ENCODE measurements around the gene PRPF40B.
"Not testable (repeated sequence)": the region's sequence is repeated elsewhere in the genome, so short reads cannot be mapped to it uniquely, and the experiment has no call there.

The PRPF40B gene

DNA sequence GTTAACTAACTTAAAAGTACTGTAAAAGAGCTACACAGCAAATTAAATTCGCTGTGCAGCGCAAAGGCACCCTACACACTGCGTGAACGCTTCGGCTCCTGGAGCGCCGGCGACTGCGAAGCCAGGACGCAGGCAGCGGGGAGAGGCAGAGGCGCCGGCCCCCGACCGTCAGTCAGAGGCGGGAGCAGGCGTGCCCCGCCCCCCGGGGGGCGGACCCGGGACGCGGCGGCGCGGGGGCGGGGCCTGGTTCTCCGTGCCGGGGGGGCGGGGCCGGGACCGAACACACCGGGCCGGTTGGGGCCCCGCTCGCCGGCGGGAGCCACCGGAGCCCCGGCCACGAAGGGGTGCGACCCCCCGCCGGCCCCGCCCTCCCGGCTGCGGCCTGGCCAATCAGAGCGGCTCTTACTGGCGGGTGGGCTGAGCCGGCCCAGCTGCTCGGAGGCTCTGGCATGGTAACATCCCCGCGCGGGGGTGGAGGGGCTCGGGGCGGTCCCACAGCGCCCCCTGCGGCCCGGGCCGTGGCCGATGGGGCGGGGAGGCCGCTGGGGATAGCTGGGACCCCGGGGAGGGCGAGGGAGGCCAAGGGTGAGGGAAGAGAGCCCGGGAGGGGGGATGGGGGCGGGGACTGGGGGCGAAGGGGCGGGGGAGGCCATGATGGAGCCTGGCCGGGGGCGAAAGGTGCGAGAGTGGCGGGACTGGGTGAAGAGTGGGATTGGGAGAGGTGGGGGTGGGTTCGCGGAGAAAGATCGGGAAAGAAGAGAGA is at the start of gene PRPF40B:
PRPF40B (plus strand) TSS at position 420 of the 763 bp plus-strand sequence; CDS start at position 450, 30 bp downstream.
- DNase-seq = peak; percentile 73

GRCh38 chr12:49577589-49578315 is 45.6 kb upstream of the PRPF40B start:
- no peak for DNase-seq

GRCh38 chr12:49578471-49579112 is 44.8 kb upstream of the PRPF40B start:
- DNase-seq = no peak

DNA sequence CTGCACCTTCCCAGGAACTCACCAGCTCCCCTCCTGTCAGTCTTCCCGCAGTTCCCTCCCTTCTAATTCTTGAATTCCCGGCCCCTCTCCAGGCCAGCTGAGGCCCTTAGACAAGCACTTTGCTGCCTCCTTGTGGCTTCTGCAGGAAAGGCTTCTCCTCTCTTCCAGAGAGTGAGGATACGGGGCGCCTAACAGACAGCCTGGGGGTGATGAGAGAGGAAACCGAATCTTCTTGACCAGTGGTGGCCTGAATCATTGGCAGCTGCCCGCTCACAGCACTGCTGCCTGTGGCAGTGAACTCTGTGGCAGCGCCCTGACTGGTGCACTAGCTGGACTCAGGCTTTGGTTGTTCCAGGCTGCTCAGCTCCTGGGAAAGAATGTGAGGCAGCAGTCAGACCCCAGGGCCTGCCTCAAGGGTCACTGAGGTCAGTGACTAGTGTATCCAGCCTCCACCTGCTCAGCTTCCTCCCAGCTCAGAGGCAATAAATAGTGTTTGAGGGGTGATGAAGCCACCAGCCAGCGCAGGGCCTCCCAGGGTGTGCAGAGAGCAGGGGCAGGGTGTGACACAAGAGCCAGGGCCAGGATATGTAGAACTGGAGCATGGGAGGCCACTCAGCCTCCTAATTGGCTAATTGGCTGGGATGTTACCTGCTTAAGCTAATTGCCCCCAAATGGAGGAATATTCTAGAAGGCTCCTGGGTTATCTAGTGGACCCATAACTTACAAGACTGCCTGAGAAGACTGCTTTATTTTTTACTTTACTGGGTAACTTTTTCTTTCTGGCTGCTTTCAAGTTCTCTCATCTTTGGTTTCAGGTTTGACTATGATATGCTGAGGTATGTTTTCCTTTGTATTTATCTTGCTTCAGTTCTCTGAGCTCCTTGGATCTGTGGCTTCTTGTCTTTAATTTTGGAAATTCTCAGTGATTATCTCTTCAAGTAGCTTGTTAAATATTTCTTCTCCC is 42.5 kb upstream of the PRPF40B start:
- peak; percentile 37 for DNase-seq

GRCh38 chr12:49582201-49582600 is 41.2 kb upstream of the PRPF40B start:
- no peak for DNase-seq

GRCh38 chr12:49582850-49583249 is 40.5 kb upstream of the PRPF40B start:
- DNase-seq = no peak

- DNase-seq = no peak
These were observed 39.8 kb upstream of the PRPF40B start for GRCh38 chr12:49583366-49584094.

- DNase-seq = no peak
These were observed 38.8 kb upstream of the PRPF40B start for GRCh38 chr12:49584591-49584990.

GRCh38 chr12:49585477-49586459 is 37.6 kb upstream of the PRPF40B start:
- no peak for DNase-seq

- DNase-seq = no peak
These were observed 36.0 kb upstream of the PRPF40B start for GRCh38 chr12:49587174-49587908.

DNA sequence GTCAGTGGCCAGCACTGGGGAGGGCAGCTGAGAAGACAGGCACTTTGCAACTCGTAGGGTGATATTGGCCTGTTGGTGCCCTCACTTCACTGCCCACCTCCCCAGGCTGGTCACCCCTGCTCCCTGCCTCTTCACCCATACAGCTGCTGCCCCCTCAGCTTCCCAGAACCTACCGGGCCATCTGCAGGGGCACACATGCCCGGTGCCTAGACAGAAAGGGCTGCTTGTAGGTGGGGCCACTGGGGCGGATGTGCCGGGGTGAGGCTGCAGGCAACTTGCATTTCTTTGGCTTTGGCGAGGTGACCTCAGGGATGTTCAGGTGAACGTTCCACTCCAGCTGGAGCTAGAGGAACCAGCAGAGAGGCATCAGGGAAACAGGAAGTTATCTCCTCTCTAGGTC is 35.1 kb upstream of the PRPF40B start:
- DNase-seq = no peak

GRCh38 chr12:49588721-49589516 is 34.4 kb upstream of the PRPF40B start:
- DNase-seq = no peak

DNA sequence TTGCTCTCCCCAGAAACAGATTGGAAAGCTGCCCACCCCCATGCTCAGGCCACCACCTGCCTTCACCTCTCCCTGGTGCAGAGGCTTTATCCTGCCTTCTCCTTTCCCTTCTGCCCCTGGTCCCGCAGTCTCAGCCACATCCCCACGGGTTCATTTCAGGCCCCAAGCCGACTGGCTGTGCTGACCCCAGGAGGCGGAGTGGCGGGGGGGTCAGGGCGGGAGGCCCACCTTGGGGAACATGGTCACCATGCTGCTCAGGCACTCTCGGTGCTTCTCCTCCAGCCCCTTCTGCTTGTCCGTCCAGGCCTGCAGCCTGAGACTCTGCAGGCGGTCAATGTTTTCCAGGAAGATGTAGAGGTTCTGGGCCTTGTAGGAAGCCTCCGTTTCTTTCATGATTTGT is 24.8 kb upstream of the PRPF40B start:
- no peak for DNase-seq

- no peak for DNase-seq
These were observed 23.4 kb upstream of the PRPF40B start for GRCh38 chr12:49599961-49600360.

- no peak for DNase-seq
These were observed 19.6 kb upstream of the PRPF40B start for GRCh38 chr12:49603721-49604120.

GRCh38 chr12:49604856-49605255 is 18.5 kb upstream of the PRPF40B start:
- DNase-seq = no peak

GRCh38 chr12:49605539-49605938 is 17.8 kb upstream of the PRPF40B start, which contains the start of gene FAM186B:
Gene FAM186B (minus strand): TSS chr12:49605639. CDS start chr12:49605477, 162 bp downstream.
- DNase-seq = not testable (repeated sequence)

DNA sequence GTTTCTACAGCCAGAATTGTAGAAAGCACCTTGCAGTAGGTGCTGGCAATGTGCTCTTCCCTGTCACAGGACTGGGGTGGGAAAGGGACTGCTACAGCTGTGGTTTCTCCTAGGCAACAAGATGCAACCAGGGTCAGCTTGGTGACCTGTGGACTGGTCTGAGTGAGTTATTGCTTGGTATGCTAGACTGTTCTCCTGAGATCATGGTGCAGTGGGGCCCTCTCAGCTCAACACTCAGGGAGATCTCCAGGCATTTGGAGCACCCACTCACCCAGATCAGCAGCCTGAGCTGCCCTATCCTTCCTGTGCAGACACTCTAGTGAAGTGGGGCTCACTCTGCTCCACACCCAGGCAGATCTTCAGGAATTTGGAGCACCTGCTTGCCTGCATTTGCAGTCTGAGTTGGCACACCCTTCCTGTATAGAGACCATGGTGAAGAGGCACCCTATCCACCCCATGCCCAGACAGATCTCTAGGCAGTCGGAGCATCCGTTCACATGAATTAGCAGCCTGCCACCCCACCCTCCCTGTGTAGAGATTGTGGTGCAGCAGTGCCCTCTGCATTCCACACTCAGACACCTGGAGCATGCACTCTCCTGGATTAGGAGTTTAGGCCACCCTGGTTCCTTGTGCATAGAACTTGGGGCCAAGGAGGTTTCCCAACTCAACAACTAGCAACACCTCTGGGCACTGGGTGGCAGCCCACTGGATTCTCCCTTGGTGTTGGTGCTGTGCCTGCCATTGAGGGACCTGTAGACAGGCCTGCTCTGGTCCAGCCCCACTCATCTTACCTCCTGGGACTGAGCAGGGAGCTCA is 14.1 kb upstream of the PRPF40B start:
- DNase-seq = no peak

Measured in NCI-H1092 (cell line).